ENCODE results near the gene RBM43. TPM values are rescaled to one million over a fixed set of nuclear protein-coding genes. Genes with fewer than 3 reads are reported as not detected.
"Not testable (repeated sequence)": the region's sequence is repeated elsewhere in the genome, so short reads cannot be mapped to it uniquely, and the experiment has no call there.

Gene RBM43
- polyA plus RNA-seq, 2 of the 4 experiments (the other 2 are of a cell fraction): 4.8 to 9.3 TPM

- no peak for FAIRE-seq
- 14% methylated on average over 1 of the region's 1 CpG for WGBS (ENCODE audit: missing lambda C conversion rate)
- peaks cover 7% of the 10 kb centered on the region for H3K4me1 ChIP-seq
- POLR2A ChIA-PET: no interaction called here
- no peak overlapping the region for H3K4me3 ChIP-seq
- no peak overlapping the region for H3K27ac ChIP-seq
- no peak for DNase-seq (ENCODE audit: low read depth in 1 of 2, low spot score in 1 of 2)
- TF ChIP-seq BCL3 (IDR thresholded peaks at IDR 0.05): no peak
- TF ChIP-seq TFCP2L1 (CRISPR knock-in tag; IDR thresholded peaks at IDR 0.05): no peak
- TF ChIP-seq USF2 (IDR thresholded peaks at IDR 0.05): no peak
- no peak for TF ChIP-seq HDAC2 (IDR thresholded peaks at IDR 0.05)
- no peak for TF ChIP-seq HEYL (CRISPR knock-in tag; IDR thresholded peaks at IDR 0.05)
- TF ChIP-seq HOXB13 (CRISPR knock-in tag; IDR thresholded peaks at IDR 0.05; ENCODE audit: low read depth): no peak
- no peak for TF ChIP-seq ATOH8 (CRISPR knock-in tag; IDR thresholded peaks at IDR 0.05; ENCODE audit: low read depth)
- no peak for TF ChIP-seq PHF8 (IDR thresholded peaks at IDR 0.05; ENCODE audit: borderline replicate concordance, low read depth)
- TF ChIP-seq REST (IDR thresholded peaks at IDR 0.05): no peak
- TF ChIP-seq E2F6 (IDR thresholded peaks at IDR 0.05; ENCODE audit: borderline replicate concordance, low read depth): no peak
- no peak for TF ChIP-seq PBX3 (IDR thresholded peaks at IDR 0.05)
- no peak for TF ChIP-seq SREBF2 (IDR thresholded peaks at IDR 0.05)
- TF ChIP-seq HES2 (IDR thresholded peaks at IDR 0.05): no peak
- TF ChIP-seq POLR2A (IDR thresholded peaks at IDR 0.05; ENCODE audit: low read length): no peak
- no peak for TF ChIP-seq GATA3 (IDR thresholded peaks at IDR 0.05; ENCODE audit: borderline replicate concordance)
- TF ChIP-seq EHF (CRISPR knock-in tag; IDR thresholded peaks at IDR 0.05): no peak
- TF ChIP-seq RFX5 (IDR thresholded peaks at IDR 0.05): no peak
- TF ChIP-seq HOXB5 (CRISPR knock-in tag; IDR thresholded peaks at IDR 0.05): no peak
- no peak for TF ChIP-seq NFE2L2 (conservative IDR thresholded peaks at IDR 0.05; ENCODE audit: low read length)
- no peak for TF ChIP-seq JUN (IDR thresholded peaks at IDR 0.05)
- CTCF ChIA-PET: no interaction called here
- H3K9me3 ChIP-seq: no peaks in the 10 kb centered on the region
- no peak; a peak in 1 of 6 replicates for ATAC-seq
- H3K4me2 ChIP-seq: no peak overlapping the region
Observed at GRCh38 chr2:151297882-151298281, 36.2 kb upstream of the RBM43 start.

- FAIRE-seq; H3K4me2 ChIP-seq; DNase-seq (ENCODE audit: low read depth in 1 of 2, low spot score in 1 of 2); H3K4me1 ChIP-seq; POLR2A ChIA-PET; H3K27ac ChIP-seq; H3K4me3 ChIP-seq; H3K9me3 ChIP-seq; ATAC-seq: not testable (repeated sequence)
- CTCF ChIA-PET: interaction anchor here (0.8 kb wide), 1 partner anchor 25 kb away, joined by 3 read pairs; no protein-coding TSS in a partner anchor
- 91% methylated on average over 24 of the region's 35 CpGs for WGBS (ENCODE audit: missing lambda C conversion rate)
Observed at GRCh38 chr2:151295926-151296325, 34.3 kb upstream of the RBM43 start.

Measured in A549 (cell line).